Spleen (tissue), 11 donors: Measurements from ENCODE around the gene NOP16. TPM values are rescaled to one million over a fixed set of nuclear protein-coding genes. Genes with fewer than 3 reads are reported as not detected.
A peak's percentile ranks its signal among the peaks of the same experiment; 100 is the strongest.

ENCODE experiments used
- DNase-seq: peaks from one replicate; pipeline ENCODE4 v3.0.0-alpha.2; 2020
- H3K27ac ChIP-seq, 8 donors: fragments of 200-600 bp; sonication (generic) in 7 of 8; 1 replicate in 4 of 8; 2 replicates in 4 of 8; pipeline versions ENCODE4 v1.5.0 to v1.8.0; 2016 to 2021; ENCODE audit warnings: inconsistent platforms in 4 of 8, mild to moderate bottlenecking in 4 of 8, moderate library complexity in 1 of 8
- H3K27me3 ChIP-seq, 7 donors: fragments of 200-600 bp; sonication (generic) in 6 of 7; replicated peaks in 1 of 7; 1 replicate in 4 of 7; 2 replicates in 3 of 7; pipeline versions ENCODE4 v1.5.0 to v1.8.0; 2016 to 2021; ENCODE audit warnings: inconsistent platforms in 3 of 7, mild to moderate bottlenecking in 1 of 7
- H3K36me3 ChIP-seq, 6 donors: fragments of 200-600 bp; sonication (generic) in 5 of 6; 1 replicate in 4 of 6; 2 replicates in 2 of 6; pipeline versions ENCODE4 v1.5.0 to v1.8.0; 2016 to 2021; ENCODE audit warnings: inconsistent platforms in 2 of 6
- H3K4me1 ChIP-seq, 6 donors: fragments of 200-600 bp; sonication (generic) in 5 of 6; 1 replicate in 3 of 6; 2 replicates in 3 of 6; pipeline versions ENCODE4 v1.5.0 to v1.8.0; 2016 to 2021; ENCODE audit warnings: inconsistent platforms in 3 of 6
- H3K4me3 ChIP-seq, 8 donors: fragments of 200-600 bp; sonication (generic) in 7 of 8; 1 replicate in 4 of 8; 2 replicates in 4 of 8; pipeline versions ENCODE4 v1.5.0 to v1.8.0; 2016 to 2021; ENCODE audit warnings: inconsistent platforms in 4 of 8, mild to moderate bottlenecking in 4 of 8, moderate library complexity in 2 of 8
- H3K9me3 ChIP-seq, 8 donors: fragments of 200-600 bp; sonication (generic) in 7 of 8; 1 replicate in 4 of 8; 2 replicates in 4 of 8; pipeline versions ENCODE4 v1.5.0 to v1.8.0; 2016 to 2021; ENCODE audit warnings: inconsistent platforms in 4 of 8
- CTCF ChIP-seq, 11 experiments: fragments of 200-600 bp in 7 of 11; fragments of 450-650 bp in 4 of 11; sonication (generic) in 4 of 11; IDR thresholded peaks in 8 of 11; conservative IDR thresholded peaks in 3 of 11; 1 replicate in 7 of 11; 2 replicates in 4 of 11; pipeline versions ENCODE4 v1.4.0 to v1.8.0; 2016 to 2021; ENCODE audit warnings: antibody characterized with exemption in 11 of 11, inconsistent platforms in 4 of 11, mild to moderate bottlenecking in 1 of 11
- POLR2A ChIP-seq, 3 donors: fragments of 450-650 bp; IDR thresholded peaks; one replicate each; pipeline ENCODE4 v1.5.1; 2017; ENCODE audit warnings: antibody characterized with exemption in 3 of 3, mild to moderate bottlenecking in 1 of 3
- POLR2AphosphoS5 ChIP-seq, 3 donors: sonication (generic); formaldehyde crosslinking; IDR thresholded peaks; one replicate each; pipeline ENCODE4 v1.5.1; 2017; ENCODE audit warnings: antibody characterized with exemption in 3 of 3
- WGBS, 5 donors: extraction: QIAGEN DNeasy Blood & Tissue Kit in 3 of 5; methylation state at CpG; one replicate each; pipeline versions ENCODE4 v1.1.5 to v1.1.7; 2013 to 2018; 5-methylcytosine and 5-hydroxymethylcytosine counted together
- intact Hi-C: fragments of 100-400 bp; cut with DNase I; formaldehyde crosslinking; loops from one replicate; pipeline ENCODE4 v1.15.0; 2023; ENCODE audit warnings: low total_unique reads
- polyA plus RNA-seq, 3 donors: library from polyadenylated mRNA; stranded (reverse); fragments of 200-250 nt; gene quantifications; one replicate each; pipeline ENCODE4 v1.2.1, GENCODE V29; 2013
- total RNA-seq, 7 donors: library from RNA; depleted of rRNA in 3 of 7; stranded (reverse); fragments of >200 nt in 3 of 7; fragmentation: NEBNext Ultra II Directional in 4 of 7; extraction: Animal tissue kit (Norgen Biotek cat#: 25700) in 4 of 7; gene quantifications; one replicate each; pipeline versions ENCODE4 v1.1.0 to v1.2.1, GENCODE V29; 2016 to 2021
- donor health status: healthy with polysubstance abuse.
- donor health status: DM: no; HTN: no; CAD: no; lungs with moderate emphysema.
- donor health status: DM: no; HTN: no; CAD: no.
- donor health status: Bipolar disorder and iron deficiency.
- donor health status: healthy.
- donor health status: DM: no; HTN: no; CAD: no.
- donor health status: DM: yes; HTN: yes; CAD: no.

NOP16 gene
- total and polyA plus RNA-seq, 10 donors, result 5.9 to 47.1 (median 15.1) TPM

DNA sequence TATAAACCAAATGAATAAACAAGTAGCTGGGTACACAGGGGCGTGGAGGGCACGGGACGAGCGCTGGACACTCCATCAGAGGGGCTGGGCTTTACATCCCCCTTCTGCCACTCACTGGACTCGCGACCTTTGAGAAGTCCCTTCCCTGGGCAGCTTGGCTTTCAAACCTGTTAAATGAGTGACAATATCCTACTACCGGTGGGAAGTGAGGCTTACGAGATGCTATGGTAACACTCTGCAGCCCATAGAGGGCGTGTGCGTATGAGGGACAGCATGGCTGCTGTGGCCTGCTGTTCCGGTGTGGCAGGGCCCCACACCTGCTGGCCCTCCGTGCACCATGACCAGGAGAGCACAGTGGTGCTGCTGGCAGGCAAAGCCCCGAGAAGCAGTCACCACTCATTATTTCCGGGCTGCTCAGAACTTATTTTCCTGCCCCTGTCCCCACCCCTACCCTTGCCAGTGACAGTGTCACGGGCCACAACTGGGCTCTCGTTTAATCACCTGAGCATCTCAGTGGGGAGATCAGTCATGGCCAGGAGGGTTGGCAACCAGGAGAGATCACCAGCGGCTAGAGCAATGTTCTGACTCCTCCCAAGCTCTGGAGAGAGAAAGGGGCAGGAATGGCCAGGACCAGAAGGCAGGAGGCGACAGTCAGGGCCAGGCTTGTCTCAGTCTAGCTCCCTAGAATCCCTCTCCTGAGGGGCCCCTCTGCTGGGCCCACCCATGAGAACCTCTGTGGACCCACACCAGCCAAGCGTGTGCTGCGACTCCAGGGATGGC is 17.4 kb upstream of the NOP16 start:
- DNase-seq, result peak; percentile 48
- no peak overlapping the region for H3K4me3 ChIP-seq
- H3K9me3 ChIP-seq, result no peaks in the 10 kb centered on the region
- TF ChIP-seq POLR2A (IDR thresholded peaks at IDR 0.05) (no peak), POLR2AphosphoS5 (IDR thresholded peaks at IDR 0.05) (no peak), CTCF (IDR thresholded peaks at IDR 0.05 in 8 of 11, conservative IDR thresholded peaks at IDR 0.05 in 3 of 11) (no peak)
- no peaks in the 10 kb centered on the region for H3K27me3 ChIP-seq
- intact Hi-C loops, result no loop called here
- WGBS, 5 donors, result 85 to 94% (median 91%) methylated on average over 18 to 20 of the region's 20 CpGs
- H3K27ac ChIP-seq, result no peak overlapping the region
- peaks cover 0 to 84% (median 42%) of the 10 kb centered on the region in 6 donors for H3K36me3 ChIP-seq
- peaks cover 0 to 4% (median 0%) of the 10 kb centered on the region in 6 donors for H3K4me1 ChIP-seq

DNA sequence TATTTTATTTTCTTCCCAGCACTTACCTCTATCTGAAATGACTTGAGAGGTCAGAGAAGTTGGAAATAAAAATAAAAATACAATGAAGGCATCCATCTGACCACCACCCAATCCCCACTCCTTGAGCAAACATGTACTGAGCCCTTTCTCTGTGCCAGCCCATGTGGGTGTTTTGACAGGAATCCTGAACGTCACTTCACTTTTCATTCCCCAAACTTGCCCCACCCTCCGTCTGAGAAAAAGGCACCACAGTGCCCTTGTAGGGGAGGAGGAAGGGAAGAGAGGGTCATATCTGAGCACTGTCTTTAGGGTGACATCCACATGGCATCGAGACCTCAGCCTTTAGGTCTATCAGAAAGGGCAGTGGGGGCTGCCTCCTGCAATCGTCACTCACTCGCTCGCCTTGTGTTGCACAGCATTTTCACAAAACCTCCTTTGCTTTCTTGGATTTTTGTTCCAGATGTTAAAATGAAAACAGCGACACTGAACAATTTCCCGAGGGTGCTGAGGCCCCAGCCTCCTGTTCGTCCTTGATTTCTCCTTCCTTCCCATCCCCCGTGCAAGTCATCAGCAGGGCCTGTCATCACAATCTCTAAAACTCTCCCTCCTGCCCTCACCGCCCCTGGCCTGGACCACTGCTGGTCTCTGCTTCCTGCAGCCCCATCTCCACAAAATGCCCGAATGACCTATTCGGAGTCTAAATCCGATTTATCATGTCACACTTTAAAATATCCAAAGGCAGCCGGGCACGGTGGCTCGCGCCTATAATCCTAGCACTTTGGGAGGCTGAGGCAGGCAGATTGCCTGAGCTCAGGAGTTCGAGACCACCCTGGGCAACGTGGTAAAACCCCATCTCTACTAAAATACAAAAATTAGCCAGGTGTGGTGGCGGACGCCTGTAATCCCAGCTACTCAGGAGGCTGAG is 13.1 kb upstream of the NOP16 start:
- no peaks in the 10 kb centered on the region for H3K9me3 ChIP-seq
- H3K4me3 ChIP-seq, result no peak overlapping the region
- intact Hi-C loops, result no loop called here
- 90 to 94% (median 92%) methylated on average over 21 to 22 of the region's 22 CpGs for WGBS, 5 donors
- peaks cover 0 to 79% (median 19%) of the 10 kb centered on the region in 6 donors for H3K36me3 ChIP-seq
- peak; percentile 39 for DNase-seq
- no peak overlapping the region for H3K27ac ChIP-seq
- H3K4me1 ChIP-seq, result no peaks in the 10 kb centered on the region
- TF ChIP-seq POLR2A (IDR thresholded peaks at IDR 0.05) (no peak), POLR2AphosphoS5 (IDR thresholded peaks at IDR 0.05) (no peak), CTCF (IDR thresholded peaks at IDR 0.05 in 8 of 11, conservative IDR thresholded peaks at IDR 0.05 in 3 of 11) (no peak)
- no peaks in the 10 kb centered on the region for H3K27me3 ChIP-seq

DNA sequence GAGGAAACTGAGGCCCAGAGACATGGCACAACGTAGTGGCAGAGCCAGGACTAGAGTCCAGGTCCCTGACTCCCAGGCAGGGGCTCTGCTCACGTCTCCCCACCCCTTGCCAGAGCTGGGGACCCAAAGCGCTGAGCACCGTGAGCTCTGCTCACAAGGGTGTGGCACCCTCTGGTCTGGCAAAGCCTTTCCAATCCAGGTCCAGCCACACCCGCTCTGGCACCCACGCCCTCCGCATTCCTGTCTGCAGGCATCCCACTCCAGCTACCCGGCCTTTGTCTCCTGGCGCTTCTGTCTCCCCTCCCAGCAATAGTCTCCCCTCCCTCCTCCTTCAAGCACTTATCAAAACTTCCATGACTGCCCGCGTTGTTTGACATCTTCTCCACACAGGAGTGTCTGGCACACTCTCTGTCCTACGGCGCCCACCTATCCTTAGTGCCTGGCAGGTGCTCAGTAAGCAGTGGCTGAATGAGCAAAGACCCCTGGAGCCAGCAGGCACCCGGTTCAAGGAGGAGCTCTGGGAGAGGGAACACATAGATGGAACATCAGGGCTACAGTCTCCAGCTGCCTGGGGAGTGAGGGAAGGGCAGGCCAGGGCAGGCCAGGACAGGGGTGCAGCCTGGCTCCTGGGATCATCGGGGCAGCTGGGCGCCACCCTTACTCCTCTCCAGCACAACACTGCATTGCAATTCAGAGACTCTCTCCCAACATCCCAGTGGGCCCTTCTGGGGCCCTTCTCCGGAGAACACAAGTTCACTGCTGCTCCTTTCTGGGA is 12.2 kb upstream of the NOP16 start:
- TF ChIP-seq POLR2AphosphoS5 (IDR thresholded peaks at IDR 0.05) (peak in 1 of 3 donors; percentile 5), CTCF (IDR thresholded peaks at IDR 0.05 in 8 of 11, conservative IDR thresholded peaks at IDR 0.05 in 3 of 11) (no peak), POLR2A (IDR thresholded peaks at IDR 0.05) (no peak)
- intact Hi-C loops, result no loop called here
- DNase-seq, result peak; percentile 55
- Histone ChIP-seq H3K4me1 (no peaks in the 10 kb centered on the region), H3K27ac (no peak overlapping the region), H3K36me3 (peaks cover 0 to 79% (median 11%) of the 10 kb centered on the region in 6 donors), H3K27me3 (no peaks in the 10 kb centered on the region), H3K4me3 (no peak overlapping the region), H3K9me3 (no peaks in the 10 kb centered on the region)
- 87 to 94% (median 92%) methylated on average over 17 of the region's 17 CpGs for WGBS, 5 donors
